ENCODE results near the gene RUNX2.

Gene RUNX2

DNA sequence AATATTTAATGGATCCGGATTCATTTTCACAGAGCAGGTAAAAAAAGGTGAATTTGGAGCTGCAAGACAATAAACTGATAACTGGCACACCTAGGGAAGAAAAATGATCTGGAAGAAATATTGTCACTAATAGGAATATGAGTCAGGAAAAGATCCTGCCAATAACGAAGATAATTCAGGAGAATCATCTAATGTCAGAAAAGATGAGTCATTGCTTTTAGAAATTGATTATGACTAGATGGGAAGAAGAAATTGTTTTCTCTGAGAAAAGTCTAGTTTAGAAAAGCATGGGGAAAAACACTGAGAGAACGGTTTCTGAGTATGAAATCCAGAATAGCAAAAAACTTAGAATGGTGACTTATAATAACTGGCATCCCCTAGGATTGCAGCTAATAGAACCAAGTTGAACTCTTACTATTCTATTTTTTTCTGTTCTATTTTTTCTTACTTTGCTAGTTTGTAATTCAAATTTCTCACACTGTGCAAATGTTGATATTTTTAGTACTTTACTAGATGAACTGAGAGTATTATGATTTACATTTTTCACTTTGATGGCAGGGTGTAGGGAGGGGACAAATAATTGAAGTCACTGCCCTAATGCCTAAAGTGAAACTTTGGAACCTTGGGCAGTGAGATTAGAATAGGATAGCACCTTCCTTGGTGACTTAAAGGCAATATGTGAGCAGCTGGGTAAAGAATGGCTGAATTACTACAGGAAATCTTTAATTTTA is 87.8 kb downstream of the RUNX2 start:
- DNase-seq = no peak

- no peak for DNase-seq
Observed at GRCh38 chr6:45416700-45417099, 88.6 kb downstream of the RUNX2 start.

- no peak for DNase-seq
Observed at GRCh38 chr6:45417436-45417835, 89.3 kb downstream of the RUNX2 start.

GRCh38 chr6:45419571-45420082 is 91.5 kb downstream of the RUNX2 start:
- DNase-seq = no peak

DNA sequence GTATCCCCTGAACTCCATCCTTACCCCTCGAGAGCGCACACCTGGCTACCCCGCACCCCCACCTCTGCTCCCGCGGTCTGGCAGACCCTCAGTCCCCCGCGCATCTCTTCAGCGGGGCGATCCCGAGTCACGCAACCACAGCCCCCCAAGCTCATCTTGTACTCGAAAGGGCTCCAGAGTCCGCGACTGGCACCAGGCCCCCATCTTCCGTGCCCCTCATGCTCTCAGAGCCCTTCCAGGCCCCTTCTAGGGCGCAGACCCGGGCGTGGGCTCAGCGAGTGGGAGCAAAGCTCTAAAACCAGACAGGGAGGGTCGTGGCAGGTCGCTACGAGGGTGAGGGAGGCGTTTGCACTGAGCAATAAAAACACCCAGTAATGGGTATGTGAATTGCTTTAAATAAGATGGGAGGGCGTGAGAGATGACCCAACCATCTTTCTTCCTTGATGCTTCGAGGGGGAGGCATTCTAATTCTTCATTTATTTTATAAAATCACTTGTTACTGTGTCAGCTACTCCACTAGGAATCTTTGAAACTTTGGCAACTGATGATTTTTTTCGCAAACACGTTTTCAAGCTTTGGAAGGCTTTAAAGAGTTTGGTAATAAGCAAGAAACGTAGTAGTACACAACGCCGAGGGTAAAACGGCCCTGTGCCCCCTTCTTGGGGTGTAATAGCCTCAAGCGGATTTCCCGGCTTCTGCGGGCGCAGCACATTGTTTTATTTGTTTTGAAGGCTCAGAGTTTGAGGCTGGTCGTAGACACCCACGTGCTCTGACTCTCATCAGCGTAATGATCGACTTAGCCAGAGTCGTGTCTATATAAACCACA is 92.2 kb downstream of the RUNX2 start:
- DNase-seq = no peak

DNA sequence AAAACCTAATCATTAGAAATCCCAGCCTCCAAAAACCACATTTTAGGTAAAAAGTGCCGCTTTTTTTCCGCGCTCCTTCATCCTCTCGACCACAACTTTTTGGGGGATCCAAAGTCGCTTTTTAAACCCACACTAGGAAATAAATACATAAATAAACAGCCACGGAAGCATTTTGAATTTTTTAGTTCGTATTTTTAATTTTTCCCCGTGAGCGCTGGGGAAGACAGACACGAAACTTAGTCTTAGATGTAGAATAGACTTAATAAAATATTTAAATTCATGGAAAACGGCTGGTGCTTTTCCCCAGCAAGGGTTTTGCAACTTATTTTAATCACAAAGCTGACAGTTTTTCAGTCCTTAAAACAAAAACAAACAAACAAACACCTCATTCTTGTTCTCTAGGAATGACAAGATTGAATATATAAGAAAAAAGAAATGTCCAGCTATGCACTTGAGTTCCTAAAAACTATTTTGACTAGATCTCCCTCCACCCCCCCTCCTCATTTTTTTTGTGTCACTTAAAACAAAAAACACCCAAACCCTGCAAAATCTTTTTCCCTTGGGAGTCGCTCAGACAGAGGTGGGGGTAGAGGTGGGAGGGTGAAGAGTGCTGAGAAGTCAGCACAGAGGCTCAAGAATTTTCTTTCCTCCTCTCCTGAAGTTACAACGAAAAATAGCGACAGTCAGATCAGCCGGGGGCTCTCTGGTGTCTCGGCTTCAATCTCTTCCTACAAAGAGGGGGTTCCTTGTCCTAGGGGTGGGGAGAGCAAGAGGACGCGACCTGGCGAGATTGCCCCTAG is 93.0 kb downstream of the RUNX2 start:
- DNase-seq = no peak

DNA sequence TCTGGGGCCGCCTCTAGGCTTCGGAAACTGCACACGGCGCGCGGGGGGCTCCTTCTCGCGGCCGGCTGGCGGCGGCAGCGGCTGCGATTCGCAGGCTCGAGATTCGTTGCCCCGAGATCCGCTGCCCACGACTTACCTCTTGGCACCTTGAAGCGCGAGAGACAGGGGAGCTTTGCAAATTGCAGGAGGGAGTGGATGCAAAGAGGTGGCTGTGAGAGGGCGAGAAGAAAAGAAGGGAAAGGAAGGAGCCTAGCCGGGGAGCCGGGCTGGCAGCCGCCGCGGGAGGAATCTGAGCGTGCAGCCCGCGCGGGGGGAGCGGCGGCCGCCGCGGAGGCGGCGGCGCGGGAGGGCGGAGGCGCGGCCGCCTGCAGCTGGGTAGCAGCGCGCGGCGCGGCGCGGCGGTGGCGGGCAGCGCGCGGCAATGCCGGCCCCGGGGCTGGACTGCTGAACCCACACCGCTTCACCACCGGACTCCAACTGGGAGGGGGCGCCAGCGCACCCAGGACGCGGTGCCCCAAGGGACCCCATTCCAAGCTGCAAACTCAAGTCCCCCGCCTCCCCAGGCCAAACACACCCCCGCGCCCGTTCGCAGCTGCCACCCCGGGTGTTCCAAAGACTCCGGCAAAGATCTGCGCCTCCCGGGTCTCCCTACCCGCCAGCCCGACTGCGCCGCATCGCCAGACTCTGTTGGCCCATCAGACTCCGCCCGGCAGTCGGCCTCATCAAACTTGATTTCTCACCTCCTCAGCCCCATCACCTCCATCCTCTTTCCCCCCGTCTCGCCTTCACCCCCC is 93.8 kb downstream of the RUNX2 start:
- peak; percentile 28 to 51 for DNase-seq

DNA sequence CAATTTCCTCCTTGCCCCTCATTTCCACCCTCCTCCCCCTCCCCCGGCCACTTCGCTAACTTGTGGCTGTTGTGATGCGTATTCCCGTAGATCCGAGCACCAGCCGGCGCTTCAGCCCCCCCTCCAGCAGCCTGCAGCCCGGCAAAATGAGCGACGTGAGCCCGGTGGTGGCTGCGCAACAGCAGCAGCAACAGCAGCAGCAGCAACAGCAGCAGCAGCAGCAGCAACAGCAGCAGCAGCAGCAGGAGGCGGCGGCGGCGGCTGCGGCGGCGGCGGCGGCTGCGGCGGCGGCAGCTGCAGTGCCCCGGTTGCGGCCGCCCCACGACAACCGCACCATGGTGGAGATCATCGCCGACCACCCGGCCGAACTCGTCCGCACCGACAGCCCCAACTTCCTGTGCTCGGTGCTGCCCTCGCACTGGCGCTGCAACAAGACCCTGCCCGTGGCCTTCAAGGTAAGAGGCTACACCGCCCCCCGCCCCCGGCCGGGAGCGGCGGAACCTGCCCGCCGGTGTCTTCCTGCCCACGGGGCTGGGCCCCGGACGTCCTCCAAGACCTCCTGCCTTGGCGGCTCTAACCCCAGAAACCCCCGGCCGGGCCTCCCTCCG is 94.5 kb downstream of the RUNX2 start:
- peak; percentile 6 to 14 for DNase-seq

DNA sequence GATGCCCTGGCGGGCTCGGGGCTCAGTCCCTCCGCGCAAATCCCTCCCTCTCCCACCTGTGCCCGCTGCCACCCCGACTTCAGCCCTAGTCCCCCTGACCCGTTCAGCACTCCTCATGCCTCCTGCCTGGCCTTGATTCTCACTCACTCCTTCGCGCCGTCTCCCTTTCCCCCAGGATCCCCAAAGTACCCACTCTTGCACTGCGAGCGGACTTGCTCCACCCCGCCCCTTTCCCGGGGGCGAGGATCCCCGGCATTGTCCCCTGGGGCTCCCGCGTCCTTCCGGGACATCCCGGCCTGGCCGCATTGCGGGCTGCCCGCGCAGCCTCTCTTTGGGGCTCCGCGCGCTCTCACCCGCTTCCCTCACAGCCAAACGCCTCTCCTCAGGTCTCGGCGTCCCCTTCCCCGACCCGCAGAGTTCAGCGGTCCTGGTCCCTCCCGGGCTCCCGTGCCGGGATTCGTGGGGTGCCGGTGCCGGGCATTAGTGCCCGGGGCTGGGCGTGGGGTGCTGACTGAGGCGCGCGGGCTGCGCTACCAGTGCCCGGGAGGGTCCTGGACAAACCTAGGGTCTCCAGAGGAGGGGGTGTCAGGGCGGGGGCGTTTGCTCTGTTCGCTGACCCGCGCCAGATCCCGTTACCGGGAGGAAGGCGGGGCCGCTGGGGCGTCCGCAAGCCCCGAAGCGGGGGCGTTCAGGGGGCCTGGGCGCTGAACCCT is 95.1 kb downstream of the RUNX2 start:
- DNase-seq = no peak

DNA sequence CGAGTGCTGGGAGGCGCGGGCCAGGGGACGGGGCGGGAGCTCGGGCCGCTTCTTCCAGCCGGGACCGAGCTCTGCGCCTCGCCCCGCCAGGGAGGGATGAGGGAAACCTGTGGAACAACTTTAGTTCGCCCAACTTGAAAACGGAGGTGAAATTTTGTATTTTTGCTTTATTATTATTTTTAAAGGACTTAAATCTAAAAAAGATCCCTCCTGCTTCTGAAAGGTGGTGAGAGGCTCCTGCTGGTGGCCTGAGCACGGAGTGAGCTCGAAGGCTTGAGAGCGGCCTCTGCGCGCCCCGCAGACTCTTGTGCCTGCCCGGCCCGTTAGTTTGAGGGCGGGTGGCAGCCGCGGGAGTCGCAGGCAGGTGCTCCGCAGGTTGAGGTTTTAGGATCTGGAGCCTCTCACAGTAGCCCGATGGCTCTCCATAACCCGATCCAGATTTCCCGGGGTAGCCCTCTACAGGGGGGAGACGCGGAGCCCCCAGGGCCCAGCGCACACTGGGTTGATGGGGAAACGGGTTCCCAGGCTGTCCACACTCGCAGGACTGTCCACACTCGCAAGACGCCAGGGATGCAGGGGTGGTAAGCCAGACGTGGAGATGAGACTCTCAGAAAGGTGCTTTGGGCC is 95.8 kb downstream of the RUNX2 start:
- no peak for DNase-seq

GRCh38 chr6:45424451-45424861 is 96.3 kb downstream of the RUNX2 start:
- DNase-seq = no peak

- no peak for DNase-seq
Observed at GRCh38 chr6:45426251-45426650, 98.1 kb downstream of the RUNX2 start.

- no peak for DNase-seq
Observed at GRCh38 chr6:45427726-45428125, 99.6 kb downstream of the RUNX2 start.

- no peak for DNase-seq
Observed at GRCh38 chr6:45428727-45429126, 100.6 kb downstream of the RUNX2 start.

DNA sequence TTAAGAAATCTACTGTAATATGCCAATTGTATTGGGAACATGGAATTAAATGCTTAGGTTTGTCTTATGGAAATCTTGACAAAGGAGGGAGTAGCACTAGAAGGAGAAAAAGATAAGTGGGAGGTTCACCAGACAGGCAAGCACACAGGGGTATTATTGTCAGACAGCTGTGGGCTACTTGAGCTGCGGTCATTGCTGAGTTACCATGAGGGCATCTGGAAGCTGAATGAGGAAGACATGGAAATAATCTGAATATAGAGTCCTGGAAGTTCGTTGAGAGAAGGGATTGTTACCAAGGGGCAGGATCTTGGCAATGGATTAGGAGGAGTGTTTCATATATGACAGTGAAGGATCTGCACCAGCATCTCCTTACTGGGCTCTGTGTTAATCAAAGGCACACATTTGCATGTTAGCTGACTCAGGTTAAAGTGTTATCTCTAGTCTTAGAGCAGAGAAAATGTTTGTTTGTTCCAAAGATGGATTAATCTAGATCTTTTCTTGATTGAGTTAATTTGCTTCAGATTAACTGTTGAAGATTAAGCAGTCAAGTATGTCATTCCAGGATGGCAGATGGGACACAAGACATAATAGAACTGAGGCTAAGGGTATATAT is 102.6 kb downstream of the RUNX2 start:
- no peak for DNase-seq

DNA sequence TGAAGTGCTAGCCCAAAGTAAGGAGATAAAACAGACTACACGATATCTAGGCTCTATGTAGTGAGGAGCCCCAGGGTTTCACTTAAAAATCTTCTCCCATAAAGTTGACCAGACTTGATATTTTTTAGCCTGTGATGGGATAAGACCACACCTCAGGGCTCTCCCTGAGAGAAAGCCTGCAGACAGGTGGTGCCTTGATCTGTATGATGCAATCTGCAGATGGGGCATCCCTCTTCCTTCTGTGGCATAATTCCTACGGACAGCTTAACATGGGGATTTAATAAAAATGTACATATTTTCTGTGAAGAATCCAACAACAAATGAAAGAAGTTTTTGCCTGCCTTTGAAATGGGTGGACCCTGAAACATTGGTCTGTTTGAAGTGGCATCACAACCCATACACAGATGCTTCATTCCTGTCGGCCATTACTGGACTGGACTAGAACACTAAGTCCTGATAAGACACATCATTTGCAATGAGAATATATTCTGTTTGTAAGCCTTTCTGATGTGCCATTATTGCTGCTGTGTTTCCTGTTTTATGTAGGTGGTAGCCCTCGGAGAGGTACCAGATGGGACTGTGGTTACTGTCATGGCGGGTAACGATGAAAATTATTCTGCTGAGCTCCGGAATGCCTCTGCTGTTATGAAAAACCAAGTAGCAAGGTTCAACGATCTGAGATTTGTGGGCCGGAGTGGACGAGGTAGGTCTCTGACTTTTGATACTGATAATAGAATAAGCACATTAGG is 103.4 kb downstream of the RUNX2 start:
- DNase-seq = no peak

DNA sequence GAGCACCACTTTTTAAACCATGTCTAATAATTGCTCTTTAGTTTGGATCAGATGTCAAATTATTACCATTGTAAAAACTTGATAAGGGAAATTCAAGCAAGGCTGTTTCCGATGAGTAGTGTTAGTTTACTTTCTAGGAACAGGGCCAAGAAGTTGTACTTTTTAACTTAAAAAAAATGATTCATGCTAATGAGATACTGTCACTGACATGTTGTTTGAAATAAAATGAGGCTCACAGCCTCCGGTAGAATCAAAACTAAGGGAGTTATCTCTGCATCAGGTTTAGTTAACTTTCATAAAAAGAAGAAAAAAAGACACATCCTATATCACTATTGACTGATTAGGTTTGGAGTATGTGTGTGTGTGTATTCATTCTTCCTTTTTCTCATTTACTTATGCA is 104.8 kb downstream of the RUNX2 start:
- DNase-seq = no peak

- no peak for DNase-seq
Observed at GRCh38 chr6:45433533-45434380, 105.6 kb downstream of the RUNX2 start.

DNA sequence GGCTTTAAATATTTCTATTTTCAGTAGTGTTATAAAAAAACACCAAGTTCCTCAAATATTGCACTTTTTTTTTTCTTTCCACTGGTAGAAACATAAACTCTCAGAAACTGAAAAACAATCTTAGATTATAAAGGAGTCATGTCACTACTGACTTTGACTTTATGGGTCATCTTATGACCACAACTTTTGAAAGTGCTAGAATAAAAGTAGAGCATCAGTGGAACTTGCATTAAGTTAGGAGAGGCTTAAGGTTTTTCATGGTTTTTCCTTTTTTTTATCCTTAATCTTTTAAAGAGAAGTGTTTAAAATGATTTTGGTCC is 106.2 kb downstream of the RUNX2 start:
- no peak for DNase-seq
